Subcutaneous abdominal adipose tissue (tissue), 5 donors: Measurements from ENCODE around the gene ATRN.

ENCODE experiments used
- H3K27ac ChIP-seq: one replicate; pipeline ENCODE4 v1.7.0; 2013; ENCODE audit warnings: low read depth, mild to moderate bottlenecking, inconsistent platforms, low read length, moderate library complexity
- H3K27me3 ChIP-seq, 5 donors: one replicate each; pipeline ENCODE4 v1.7.0; 2013; ENCODE audit warnings: low read length in 5 of 5, inconsistent platforms in 1 of 5; ENCODE audit not compliant: control insufficient read depth in 5 of 5, insufficient read depth in 4 of 5
- H3K36me3 ChIP-seq, 5 donors: one replicate each; pipeline ENCODE4 v1.7.0; 2013; ENCODE audit warnings: low read length in 5 of 5; ENCODE audit not compliant: control insufficient read depth in 5 of 5, insufficient read depth in 5 of 5
- H3K4me1 ChIP-seq, 5 donors: one replicate each; pipeline ENCODE4 v1.7.0; 2013; ENCODE audit warnings: low read length in 5 of 5, mild to moderate bottlenecking in 3 of 5, moderate library complexity in 1 of 5; ENCODE audit not compliant: control insufficient read depth in 5 of 5, insufficient read depth in 5 of 5
- H3K4me3 ChIP-seq, 5 donors: one replicate each; pipeline ENCODE4 v1.7.0; 2013; ENCODE audit warnings: low read length in 5 of 5, low read depth in 1 of 5
- H3K9ac ChIP-seq, 5 donors: one replicate each; pipeline ENCODE4 v1.7.0; 2013; ENCODE audit warnings: low read length in 5 of 5, mild to moderate bottlenecking in 4 of 5, moderate library complexity in 3 of 5
- H3K9me3 ChIP-seq, 5 donors: one replicate each; pipeline ENCODE4 v1.7.0; 2013; ENCODE audit warnings: low read length in 5 of 5; ENCODE audit not compliant: control insufficient read depth in 5 of 5
- donor health status: healthy.
- donor health status: healthy.
- donor health status: healthy.
- donor health status: healthy.
- donor health status: healthy.

ATRN gene

GRCh38 chr20:3696745-3697587 lies 226.1 kb downstream of the ATRN start:
- Histone ChIP-seq H3K9ac (no peak overlapping the region), H3K27me3 (no peaks in the 10 kb centered on the region), H3K27ac (no peak overlapping the region), H3K4me1 (no peaks in the 10 kb centered on the region), H3K36me3 (peaks cover 0 to 59% (median 3%) of the 10 kb centered on the region in 5 donors), H3K4me3 (no peak overlapping the region), H3K9me3 (peaks cover 0 to 7% (median 7%) of the 10 kb centered on the region in 5 donors)

- Histone ChIP-seq H3K9me3 (peaks cover 0 to 7% (median 7%) of the 10 kb centered on the region in 5 donors), H3K36me3 (peaks cover 0 to 55% (median under 1%) of the 10 kb centered on the region in 5 donors), H3K4me1 (no peaks in the 10 kb centered on the region), H3K27me3 (no peaks in the 10 kb centered on the region), H3K4me3 (no peak overlapping the region), H3K9ac (no peak overlapping the region), H3K27ac (no peak overlapping the region)
These were observed 226.9 kb downstream of the ATRN start for GRCh38 chr20:3697588-3698305.

GRCh38 chr20:3698591-3699001 lies 227.8 kb downstream of the ATRN start:
- Histone ChIP-seq H3K9me3 (peaks cover 0 to 7% (median 7%) of the 10 kb centered on the region in 5 donors), H3K36me3 (peaks cover 0 to 54% (median 0%) of the 10 kb centered on the region in 5 donors), H3K4me1 (no peaks in the 10 kb centered on the region), H3K4me3 (no peak overlapping the region), H3K27ac (no peak overlapping the region), H3K27me3 (no peaks in the 10 kb centered on the region), H3K9ac (no peak overlapping the region)

- Histone ChIP-seq H3K36me3 (peaks cover 0 to 55% (median 0%) of the 10 kb centered on the region in 5 donors), H3K9ac (no peak overlapping the region), H3K9me3 (peaks cover 0 to 7% (median 7%) of the 10 kb centered on the region in 5 donors), H3K4me3 (no peak overlapping the region), H3K4me1 (no peaks in the 10 kb centered on the region), H3K27me3 (no peaks in the 10 kb centered on the region), H3K27ac (no peak overlapping the region)
These were observed 228.2 kb downstream of the ATRN start for GRCh38 chr20:3699037-3699436.
